ENCODE data around the gene COBL.

Gene COBL

DNA sequence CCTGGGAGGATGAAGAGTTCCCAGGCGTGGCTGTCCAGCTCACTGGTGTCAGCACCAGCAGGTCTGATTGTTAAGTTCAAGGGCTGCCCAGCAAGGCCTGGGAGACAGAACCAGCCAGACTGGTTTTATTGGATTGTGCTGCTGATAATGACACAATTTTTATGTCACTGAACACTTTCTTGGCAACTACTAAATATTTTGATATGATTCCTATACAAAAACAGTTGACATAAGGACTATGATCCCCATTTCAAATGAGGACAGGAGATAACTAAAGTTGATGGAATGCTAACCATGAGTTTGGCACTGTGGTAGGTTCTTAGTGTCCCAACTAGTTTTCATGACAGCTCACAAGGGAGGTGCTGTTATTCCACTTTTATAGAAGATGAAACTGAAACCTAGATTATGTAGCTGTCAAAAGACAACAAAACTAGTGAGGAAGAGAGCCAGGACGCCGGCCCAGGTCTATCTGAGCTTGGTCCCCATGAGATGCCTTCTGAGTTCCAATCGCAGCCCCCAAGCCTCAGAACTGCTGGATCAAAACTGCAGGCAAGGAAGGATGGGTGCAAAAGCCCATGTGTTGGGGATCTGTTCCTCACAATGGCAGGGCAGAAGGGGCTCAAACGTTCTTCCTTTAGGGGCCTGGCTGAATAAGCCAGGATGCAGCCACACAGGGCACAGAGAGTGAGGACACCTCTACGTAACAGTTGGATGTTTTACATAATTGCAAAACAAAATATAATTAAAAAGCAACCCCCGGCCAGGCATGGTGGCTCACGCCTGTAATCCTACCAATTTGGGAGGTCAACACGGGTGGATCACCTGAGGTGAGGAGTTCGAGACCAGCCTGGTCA, 52.8 kb downstream of the COBL start:
- TF ChIP-seq, protein P1, sequence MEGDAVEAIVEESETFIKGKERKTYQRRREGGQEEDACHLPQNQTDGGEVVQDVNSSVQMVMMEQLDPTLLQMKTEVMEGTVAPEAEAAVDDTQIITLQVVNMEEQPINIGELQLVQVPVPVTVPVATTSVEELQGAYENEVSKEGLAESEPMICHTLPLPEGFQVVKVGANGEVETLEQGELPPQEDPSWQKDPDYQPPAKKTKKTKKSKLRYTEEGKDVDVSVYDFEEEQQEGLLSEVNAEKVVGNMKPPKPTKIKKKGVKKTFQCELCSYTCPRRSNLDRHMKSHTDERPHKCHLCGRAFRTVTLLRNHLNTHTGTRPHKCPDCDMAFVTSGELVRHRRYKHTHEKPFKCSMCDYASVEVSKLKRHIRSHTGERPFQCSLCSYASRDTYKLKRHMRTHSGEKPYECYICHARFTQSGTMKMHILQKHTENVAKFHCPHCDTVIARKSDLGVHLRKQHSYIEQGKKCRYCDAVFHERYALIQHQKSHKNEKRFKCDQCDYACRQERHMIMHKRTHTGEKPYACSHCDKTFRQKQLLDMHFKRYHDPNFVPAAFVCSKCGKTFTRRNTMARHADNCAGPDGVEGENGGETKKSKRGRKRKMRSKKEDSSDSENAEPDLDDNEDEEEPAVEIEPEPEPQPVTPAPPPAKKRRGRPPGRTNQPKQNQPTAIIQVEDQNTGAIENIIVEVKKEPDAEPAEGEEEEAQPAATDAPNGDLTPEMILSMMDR (IDR thresholded peaks at IDR 0.05) = no peak
- H3K79me2 ChIP-seq = peaks cover 53% of the 10 kb centered on the region
- no peaks in the 10 kb centered on the region for H3K36me3 ChIP-seq (ENCODE audit: control insufficient read depth, insufficient read depth, low read length)
- H3K4me2 ChIP-seq (ENCODE audit: low read length) = peak overlapping the region; percentile 32
- peak overlapping the region; percentile 99 for H3K27ac ChIP-seq
- no peaks in the 10 kb centered on the region for H3K27me3 ChIP-seq (ENCODE audit: control insufficient read depth, insufficient read depth, low read length)
- H3K4me3 ChIP-seq (ENCODE audit: low read depth, low read length) = peak overlapping the region; percentile 45
- H3K4me1 ChIP-seq = peaks cover 54% of the 10 kb centered on the region
- no peak overlapping the region for H2AFZ ChIP-seq
- no peaks in the 10 kb centered on the region for H3K9me3 ChIP-seq (ENCODE audit: control insufficient read depth, low read length)
- peak overlapping the region; percentile 20 for H3K9ac ChIP-seq

DNA sequence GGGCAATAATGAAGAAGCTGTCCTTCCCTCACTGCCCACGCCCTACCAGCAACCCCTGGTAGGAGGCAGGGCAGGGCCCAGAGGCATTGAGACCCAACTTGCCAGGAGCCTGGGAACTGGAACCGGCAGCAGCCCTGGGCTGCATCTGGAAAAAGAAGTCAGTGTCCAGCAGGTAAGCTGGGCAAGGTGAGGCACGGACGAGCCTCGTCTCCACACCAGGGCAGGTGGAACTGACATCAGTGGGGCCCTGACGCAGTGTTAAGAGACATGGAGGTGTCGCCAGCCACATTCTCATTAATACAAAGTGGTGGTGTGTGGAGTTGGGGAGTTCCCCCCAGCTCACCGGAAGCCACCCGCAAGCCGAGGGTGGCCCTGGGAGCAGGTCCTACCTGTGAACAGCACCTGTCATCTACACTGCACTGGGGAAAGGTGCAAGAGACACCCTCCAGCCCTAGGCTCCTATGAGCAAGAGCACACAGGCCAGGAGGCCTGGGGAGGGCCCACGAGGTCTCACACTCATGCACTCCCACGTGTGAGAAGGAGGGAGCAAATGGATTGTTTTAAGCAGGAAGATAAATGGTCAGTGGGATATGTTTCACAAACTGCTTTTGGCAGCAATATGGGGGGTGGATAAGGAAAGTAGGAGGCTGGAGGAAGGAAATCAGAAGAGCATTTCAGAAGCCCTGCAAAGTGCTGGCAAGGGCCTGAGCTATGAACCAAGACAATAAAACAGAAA, 53.6 kb downstream of the COBL start:
- peak overlapping the region; percentile 45 for H3K4me3 ChIP-seq (ENCODE audit: low read depth, low read length)
- peak overlapping the region; percentile 20 for H3K9ac ChIP-seq
- peak overlapping the region; percentile 99 for H3K27ac ChIP-seq
- H3K79me2 ChIP-seq = peaks cover 48% of the 10 kb centered on the region
- H3K27me3 ChIP-seq (ENCODE audit: control insufficient read depth, insufficient read depth, low read length) = no peaks in the 10 kb centered on the region
- H3K9me3 ChIP-seq (ENCODE audit: control insufficient read depth, low read length) = no peaks in the 10 kb centered on the region
- TF ChIP-seq, protein P1 (IDR thresholded peaks at IDR 0.05) = no peak
- H3K36me3 ChIP-seq (ENCODE audit: control insufficient read depth, insufficient read depth, low read length) = no peaks in the 10 kb centered on the region
- H2AFZ ChIP-seq = peak overlapping the region; percentile 15
- H3K4me1 ChIP-seq = peaks cover 54% of the 10 kb centered on the region
- H3K4me2 ChIP-seq (ENCODE audit: low read length) = peak overlapping the region; percentile 32

DNA sequence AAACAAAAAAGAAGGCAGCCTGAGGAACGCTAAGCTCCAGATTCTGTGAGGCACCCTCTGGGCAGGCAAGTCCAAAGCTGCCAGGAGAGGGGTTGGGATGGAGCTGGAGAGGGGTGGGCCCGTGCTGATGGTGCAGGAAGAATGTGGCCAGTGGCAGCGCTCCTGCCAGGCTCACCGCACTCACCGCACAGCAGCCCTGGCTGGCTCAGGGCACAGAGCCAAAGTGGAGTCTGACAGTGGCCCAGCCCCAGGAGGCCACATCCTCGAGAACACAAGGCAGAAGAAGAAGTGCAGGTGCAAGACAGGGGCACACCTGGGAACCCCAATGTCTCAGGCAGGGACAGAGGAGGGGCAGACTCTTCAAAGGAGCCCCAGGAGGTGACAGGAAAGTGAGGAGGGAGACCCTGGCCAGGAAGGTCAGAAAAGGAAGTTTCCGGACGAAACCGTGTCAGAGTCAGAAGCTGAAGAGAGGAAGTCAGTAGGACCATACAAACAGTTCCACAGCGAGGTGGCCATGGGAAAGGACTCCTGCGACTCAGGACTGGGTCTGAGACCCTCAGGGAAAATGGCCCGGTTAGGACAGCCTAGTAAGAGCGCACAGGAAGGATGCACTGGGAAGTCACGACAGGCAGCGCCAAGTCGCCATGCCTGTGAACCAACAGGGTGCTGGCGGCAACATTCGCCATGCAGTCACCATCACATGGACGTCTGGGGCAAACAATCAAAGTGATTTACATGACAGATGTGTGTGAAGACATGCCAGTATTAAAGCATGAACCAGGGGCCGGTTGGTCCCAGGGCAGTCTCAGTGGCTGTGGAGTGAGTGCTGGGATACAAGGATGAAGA, 54.4 kb downstream of the COBL start:
- Histone ChIP-seq H3K27ac (peak overlapping the region; percentile 99), H3K9me3 (ENCODE audit: control insufficient read depth, low read length) (no peaks in the 10 kb centered on the region), H3K36me3 (ENCODE audit: control insufficient read depth, insufficient read depth, low read length) (no peaks in the 10 kb centered on the region), H3K27me3 (ENCODE audit: control insufficient read depth, insufficient read depth, low read length) (no peaks in the 10 kb centered on the region), H3K4me2 (ENCODE audit: low read length) (no peak overlapping the region), H3K9ac (no peak overlapping the region), H3K4me3 (ENCODE audit: low read depth, low read length) (no peak overlapping the region), H2AFZ (peak overlapping the region; percentile 48), H3K79me2 (peaks cover 46% of the 10 kb centered on the region), H3K4me1 (peaks cover 54% of the 10 kb centered on the region)
- TF ChIP-seq, protein P1 (IDR thresholded peaks at IDR 0.05) = no peak

DNA sequence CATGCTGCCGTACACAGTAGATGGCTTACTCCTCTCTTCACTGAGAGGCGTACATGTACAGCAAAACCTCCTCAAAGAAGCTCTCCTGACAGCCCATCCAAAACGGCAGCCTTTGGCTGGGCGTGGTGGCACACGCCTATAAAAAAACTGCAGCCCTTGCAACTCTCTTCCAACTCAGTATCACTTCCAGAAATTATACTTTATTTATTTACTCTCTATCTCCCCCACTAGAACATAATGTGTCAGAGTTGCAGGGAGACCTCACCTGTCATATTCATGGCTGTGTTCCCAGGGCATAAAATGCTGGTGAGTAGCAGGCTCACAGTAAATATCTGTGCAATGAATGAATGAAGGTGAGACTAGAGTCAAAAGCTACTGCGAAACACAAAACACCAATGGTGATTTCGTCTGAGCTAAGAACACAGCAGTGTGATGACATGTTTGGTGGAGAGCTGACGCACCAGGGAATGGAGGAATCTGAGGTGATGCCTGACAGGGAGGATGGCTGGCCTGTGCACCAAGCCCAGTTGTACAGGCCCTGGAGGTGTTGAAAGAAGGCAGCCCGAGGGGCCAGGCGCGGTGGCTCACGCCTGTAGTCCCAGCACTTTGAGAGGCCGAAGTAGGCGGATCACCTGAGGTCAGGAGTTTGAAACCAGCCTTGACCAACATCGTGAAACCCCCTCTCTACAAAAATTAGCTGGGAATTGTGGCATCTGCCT, 55.3 kb downstream of the COBL start:
- Histone ChIP-seq H2AFZ (peak overlapping the region; percentile 48), H3K36me3 (ENCODE audit: control insufficient read depth, insufficient read depth, low read length) (no peaks in the 10 kb centered on the region), H3K27ac (peak overlapping the region; percentile 99), H3K4me3 (ENCODE audit: low read depth, low read length) (no peak overlapping the region), H3K9me3 (ENCODE audit: control insufficient read depth, low read length) (no peaks in the 10 kb centered on the region), H3K79me2 (peaks cover 40% of the 10 kb centered on the region), H3K27me3 (ENCODE audit: control insufficient read depth, insufficient read depth, low read length) (no peaks in the 10 kb centered on the region), H3K4me1 (peaks cover 57% of the 10 kb centered on the region), H3K9ac (no peak overlapping the region), H3K4me2 (ENCODE audit: low read length) (no peak overlapping the region)
- TF ChIP-seq, protein P1 (IDR thresholded peaks at IDR 0.05) = no peak
